ENCODE data around the gene GAS5. TPM values are rescaled to one million over a fixed set of nuclear protein-coding genes. Genes with fewer than 3 reads are reported as not detected.
A peak's percentile ranks its signal among the peaks of the same experiment; 100 is the strongest.

Gene GAS5
- total RNA-seq, 1 donor from 2014 or later: 466 TPM

GRCh38 chr1:173827611-173828010, 40.2 kb downstream of the GAS5 start:
- Histone ChIP-seq H3K9me3 (no peaks in the 10 kb centered on the region), H3K4me3 (no peak overlapping the region), H3K4me1 (peaks cover 14% of the 10 kb centered on the region), H3K27ac (no peak overlapping the region), H3K36me3 (peaks cover 0 to 6% of the 10 kb centered on the region in 2 donors), H3K27me3 (no peaks in the 10 kb centered on the region)
- intact Hi-C loops (cut with DNase I): loop anchor here (10.0 kb wide), 1 partner anchor 403 kb away; no protein-coding TSS in a partner anchor
- DNase-seq (ENCODE audit: extremely low spot score in 2 of 2): no peak
- TF ChIP-seq POLR2AphosphoS5 (IDR thresholded peaks at IDR 0.05; ENCODE audit: insufficient read depth in 1 of 2, low read depth in 1 of 2) (no peak), CTCF (IDR thresholded peaks at IDR 0.05) (no peak), POLR2A (IDR thresholded peaks at IDR 0.05) (no peak)

DNA sequence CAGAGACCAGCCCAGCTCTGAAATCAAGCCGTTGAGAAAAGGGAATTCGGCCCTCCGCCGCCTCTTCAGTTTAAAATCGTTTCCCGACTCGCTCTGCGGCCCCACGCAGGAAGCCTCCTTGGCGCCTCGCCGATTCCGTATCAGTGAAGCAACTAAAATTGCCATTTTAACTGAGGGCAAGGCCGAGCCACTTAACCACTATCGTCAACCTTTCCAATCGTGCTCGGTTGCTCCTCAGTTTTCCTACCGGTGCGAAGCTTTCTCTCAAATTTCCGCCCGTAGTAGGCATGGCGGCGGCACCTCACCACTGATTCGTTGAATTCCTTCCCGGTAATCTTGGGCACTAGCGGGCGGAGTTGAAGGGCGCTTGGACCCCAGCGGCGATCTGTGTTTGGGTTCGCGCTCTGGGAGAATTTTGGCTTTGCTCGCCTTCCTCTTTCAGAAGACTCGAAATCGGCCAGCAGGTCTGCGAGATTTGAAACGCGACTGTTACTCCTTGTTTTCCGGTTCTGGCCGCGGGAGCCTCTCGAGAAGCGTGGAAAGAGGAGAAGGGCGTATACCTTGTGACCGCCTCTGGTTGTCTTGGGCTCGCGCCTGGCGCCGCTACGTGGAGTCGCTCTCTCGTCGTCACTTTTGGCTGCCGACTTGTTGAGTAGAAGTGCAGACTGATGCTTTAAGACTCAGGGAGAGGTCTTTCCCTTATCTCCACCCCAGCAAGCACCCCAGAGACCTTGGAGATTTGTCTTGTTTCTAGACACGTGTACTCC, 43.3 kb downstream of the GAS5 start, which contains the start of the genes CENPL and DARS2:
CENPL (minus strand) TSS at position 569 of the 767 bp plus-strand sequence. CDS start 13,584 bp downstream, outside the sequence.
DARS2 (plus strand) TSS at position 359 of the 767 bp plus-strand sequence. CDS start 557 bp downstream, outside the sequence.
- intact Hi-C loops (cut with DNase I): loop anchor here (1.0 to 10.0 kb wide), 2 partner anchors 347 to 400 kb away; partner anchors contain the start of gene PRDX6
- Histone ChIP-seq H3K9me3 (no peaks in the 10 kb centered on the region), H3K36me3 (peaks cover 0 to 6% of the 10 kb centered on the region in 2 donors), H3K4me3 (peak within 1 kb of the TSS; percentile 60 to 81), H3K27me3 (no peaks in the 10 kb centered on the region), H3K27ac (peak within 1 kb of the TSS; percentile 87), H3K4me1 (peaks cover 15% of the 10 kb centered on the region)
- TF ChIP-seq CTCF (IDR thresholded peaks at IDR 0.05): peak in 1 of 3 experiments; percentile 20
- peak; percentile 89 to 96 for TF ChIP-seq POLR2AphosphoS5 (IDR thresholded peaks at IDR 0.05; ENCODE audit: insufficient read depth in 1 of 2, low read depth in 1 of 2)
- TF ChIP-seq POLR2A (IDR thresholded peaks at IDR 0.05): peak in 1 of 2 donors; percentile 17
- peak; percentile 96 to 98 for DNase-seq (ENCODE audit: extremely low spot score in 2 of 2)

GRCh38 chr1:173823781-173824314, 43.9 kb downstream of the GAS5 start:
- intact Hi-C loops (cut with DNase I): loop anchor here (1.0 to 10.0 kb wide), 2 partner anchors 347 to 399 kb away; partner anchors contain the start of gene PRDX6
- Histone ChIP-seq H3K36me3 (peaks cover 0 to under 1% of the 10 kb centered on the region in 2 donors), H3K27ac (peak overlapping the region; percentile 87), H3K4me1 (peaks cover 15% of the 10 kb centered on the region), H3K27me3 (no peaks in the 10 kb centered on the region), H3K4me3 (peak overlapping the region; percentile 60 to 81), H3K9me3 (no peaks in the 10 kb centered on the region)
- TF ChIP-seq POLR2AphosphoS5 (IDR thresholded peaks at IDR 0.05; ENCODE audit: insufficient read depth in 1 of 2, low read depth in 1 of 2) (no peak), POLR2A (IDR thresholded peaks at IDR 0.05) (no peak), CTCF (IDR thresholded peaks at IDR 0.05) (no peak)
- DNase-seq (ENCODE audit: extremely low spot score in 2 of 2): no peak

DNA sequence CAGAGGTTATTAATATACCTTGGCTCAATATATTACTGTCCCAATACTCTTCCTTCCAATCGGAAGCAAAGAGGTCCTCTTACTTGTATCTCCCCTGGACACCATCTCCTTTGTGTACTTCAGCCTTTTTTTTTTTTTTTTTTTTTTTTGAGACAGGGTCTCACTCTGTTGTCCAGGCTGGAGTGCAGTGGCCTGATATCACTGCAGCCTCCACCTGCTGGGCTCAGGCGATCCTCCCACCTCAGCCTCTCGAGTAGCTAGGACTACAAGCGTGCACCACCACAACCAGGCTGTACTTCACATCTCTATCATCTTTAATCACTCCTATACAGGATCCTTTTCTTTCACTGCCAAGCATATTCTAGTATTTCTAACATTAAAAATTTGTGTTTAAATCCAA, 46.1 kb downstream of the GAS5 start:
- Histone ChIP-seq H3K36me3 (no peaks in the 10 kb centered on the region), H3K27me3 (no peaks in the 10 kb centered on the region), H3K4me3 (no peak overlapping the region), H3K9me3 (no peaks in the 10 kb centered on the region), H3K4me1 (peaks cover 15% of the 10 kb centered on the region), H3K27ac (no peak overlapping the region)
- TF ChIP-seq POLR2A (IDR thresholded peaks at IDR 0.05) (no peak), POLR2AphosphoS5 (IDR thresholded peaks at IDR 0.05; ENCODE audit: insufficient read depth in 1 of 2, low read depth in 1 of 2) (no peak), CTCF (IDR thresholded peaks at IDR 0.05) (no peak)
- no peak for DNase-seq (ENCODE audit: extremely low spot score in 2 of 2)
- intact Hi-C loops (cut with DNase I): loop anchor here (10.0 kb wide), 1 partner anchor 397 kb away; no protein-coding TSS in a partner anchor

Data from vagina (tissue), 2 donors.